ENCODE data around the gene METTL23.

METTL23 gene

DNA sequence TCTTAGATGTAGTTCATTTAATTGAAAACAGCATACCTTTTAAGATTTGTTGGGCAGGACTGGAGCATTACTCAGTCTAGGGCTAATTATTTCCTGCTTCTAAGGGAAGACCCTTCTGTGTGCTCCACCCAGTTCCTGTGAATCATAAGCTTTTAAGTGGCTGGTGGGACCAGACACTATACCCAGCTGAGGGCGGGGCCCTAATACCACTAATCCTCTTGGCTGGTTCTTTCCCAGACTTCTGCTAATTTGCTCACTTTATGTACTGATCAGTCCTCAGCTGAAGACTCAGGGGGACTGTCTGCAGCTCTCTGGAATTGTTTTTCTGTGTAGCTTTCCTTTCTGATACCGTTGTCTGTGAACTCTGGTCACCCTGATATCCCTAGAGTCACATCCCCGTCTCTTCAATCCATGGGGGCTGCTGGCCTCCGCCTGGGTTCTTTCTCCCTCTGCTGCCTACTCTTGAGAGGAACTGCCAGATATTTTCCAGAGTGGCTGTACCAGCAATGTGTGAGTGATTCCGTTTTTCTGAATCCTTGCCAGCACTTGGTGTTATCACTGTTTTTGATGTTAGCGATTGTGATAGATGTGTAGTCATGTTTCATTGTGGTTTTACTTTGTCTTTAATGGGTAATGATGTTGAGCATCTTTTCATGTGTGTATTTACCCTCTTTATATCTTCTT lies 46.3 kb downstream of the METTL23 start:
- TF ChIP-seq, protein P1, sequence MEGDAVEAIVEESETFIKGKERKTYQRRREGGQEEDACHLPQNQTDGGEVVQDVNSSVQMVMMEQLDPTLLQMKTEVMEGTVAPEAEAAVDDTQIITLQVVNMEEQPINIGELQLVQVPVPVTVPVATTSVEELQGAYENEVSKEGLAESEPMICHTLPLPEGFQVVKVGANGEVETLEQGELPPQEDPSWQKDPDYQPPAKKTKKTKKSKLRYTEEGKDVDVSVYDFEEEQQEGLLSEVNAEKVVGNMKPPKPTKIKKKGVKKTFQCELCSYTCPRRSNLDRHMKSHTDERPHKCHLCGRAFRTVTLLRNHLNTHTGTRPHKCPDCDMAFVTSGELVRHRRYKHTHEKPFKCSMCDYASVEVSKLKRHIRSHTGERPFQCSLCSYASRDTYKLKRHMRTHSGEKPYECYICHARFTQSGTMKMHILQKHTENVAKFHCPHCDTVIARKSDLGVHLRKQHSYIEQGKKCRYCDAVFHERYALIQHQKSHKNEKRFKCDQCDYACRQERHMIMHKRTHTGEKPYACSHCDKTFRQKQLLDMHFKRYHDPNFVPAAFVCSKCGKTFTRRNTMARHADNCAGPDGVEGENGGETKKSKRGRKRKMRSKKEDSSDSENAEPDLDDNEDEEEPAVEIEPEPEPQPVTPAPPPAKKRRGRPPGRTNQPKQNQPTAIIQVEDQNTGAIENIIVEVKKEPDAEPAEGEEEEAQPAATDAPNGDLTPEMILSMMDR (IDR thresholded peaks at IDR 0.05; ENCODE audit: borderline replicate concordance, insufficient read depth, low read depth, low read length): no peak
- H3K4me3 ChIP-seq (ENCODE audit: low read depth, low read length): no peak overlapping the region

DNA sequence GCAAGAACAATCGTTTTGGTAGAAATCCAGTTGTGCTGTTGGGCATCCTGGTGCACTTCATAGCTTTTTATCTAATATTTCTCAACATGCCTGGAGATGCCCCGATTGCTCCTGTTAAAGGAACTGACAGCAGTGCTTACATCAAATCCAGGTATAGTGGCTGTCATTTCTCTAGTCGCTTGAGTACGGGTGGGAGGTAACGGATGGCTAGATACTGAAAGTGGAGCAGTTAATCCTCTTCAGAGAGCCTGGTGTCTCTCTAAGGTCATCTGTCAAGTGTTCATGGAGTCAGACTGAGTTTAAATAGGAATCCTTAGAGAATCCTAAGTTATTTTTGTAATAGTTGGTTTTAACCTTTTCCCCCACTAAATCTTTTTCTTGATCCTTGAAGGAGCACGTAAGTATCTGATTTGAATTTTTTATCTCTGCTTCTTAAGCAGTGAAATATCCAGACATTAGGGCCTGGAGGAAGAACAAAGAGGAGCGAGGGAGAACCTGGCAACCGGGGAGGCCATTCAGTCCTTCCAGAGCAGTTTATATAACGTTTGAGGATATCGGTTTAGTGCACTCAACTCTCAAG lies 48.5 kb downstream of the METTL23 start:
- TF ChIP-seq, protein P1 (IDR thresholded peaks at IDR 0.05; ENCODE audit: borderline replicate concordance, insufficient read depth, low read depth, low read length): no peak
- H3K4me3 ChIP-seq (ENCODE audit: low read depth, low read length): no peak overlapping the region

- H3K4me3 ChIP-seq (ENCODE audit: low read depth, low read length): no peak overlapping the region
- TF ChIP-seq, protein P1 (IDR thresholded peaks at IDR 0.05; ENCODE audit: borderline replicate concordance, insufficient read depth, low read depth, low read length): no peak
Observed at GRCh38 chr17:76781056-76781982, 54.7 kb downstream of the METTL23 start.

GRCh38 chr17:76783146-76783545 lies 56.5 kb downstream of the METTL23 start:
- no peak overlapping the region for H3K4me3 ChIP-seq (ENCODE audit: low read depth, low read length)
- TF ChIP-seq, protein P1 (IDR thresholded peaks at IDR 0.05; ENCODE audit: borderline replicate concordance, insufficient read depth, low read depth, low read length): no peak

Measured in GM12875 (cell line).